Ovary (tissue), 9 donors: ENCODE results near the gene AKT1. TPM values are rescaled to one million over a fixed set of nuclear protein-coding genes. Genes with fewer than 3 reads are reported as not detected.

ENCODE experiments used
- DNase-seq, 5 donors: peaks; one replicate each; pipeline ENCODE4 v3.0.0-alpha.2; 2019 to 2020
- H3K27ac ChIP-seq, 2 donors: fragments of 200-600 bp; one replicate each; pipeline versions ENCODE4 v1.5.1 to v1.8.0; 2019 to 2022
- H3K27me3 ChIP-seq: fragments of 200-600 bp; one replicate; pipeline ENCODE4 v1.8.0; 2022
- H3K36me3 ChIP-seq: fragments of 200-600 bp; sonication (generic); one replicate; pipeline ENCODE4 v1.5.1; 2019
- H3K4me1 ChIP-seq: one replicate; pipeline ENCODE4 v1.8.1; 2013; ENCODE audit warnings: mild to moderate bottlenecking, moderate library complexity; ENCODE audit not compliant: insufficient read depth
- H3K4me3 ChIP-seq: fragments of 200-600 bp; sonication (generic); one replicate; pipeline ENCODE4 v1.5.1; 2017
- H3K9me3 ChIP-seq, 2 donors: fragments of 200-600 bp in 1 of 2; sonication (generic) in 1 of 2; one replicate each; pipeline versions ENCODE4 v1.5.1 to v1.8.1; 2013 to 2019; ENCODE audit warnings: mild to moderate bottlenecking in 1 of 2, moderate library complexity in 1 of 2
- EP300 ChIP-seq: sonication (generic); formaldehyde crosslinking; IDR thresholded peaks from one replicate; pipeline ENCODE4 v1.6.1; 2017; ENCODE audit warnings: antibody characterized with exemption
- POLR2A ChIP-seq: fragments of 450-650 bp; IDR thresholded peaks from one replicate; pipeline ENCODE4 v1.6.1; 2017; ENCODE audit warnings: antibody characterized with exemption, mild to moderate bottlenecking, moderate library complexity
- WGBS, 3 donors: extraction: QIAGEN DNeasy Blood & Tissue Kit in 1 of 3; methylation state at CpG; one replicate each; pipeline versions ENCODE4 v1.1.5 to v1.1.7; 2013 to 2017; 5-methylcytosine and 5-hydroxymethylcytosine counted together
- intact Hi-C, 4 donors: fragments of 100-400 bp; cut with DNase I; formaldehyde crosslinking; loops; one replicate each; pipeline versions ENCODE4 v1.11.0 to v1.15.1; 2022 to 2023
- polyA plus RNA-seq, 2 donors: library from polyadenylated mRNA; stranded (reverse); fragments of 200-250 nt in 1 of 2; fragments of 350-450 nt in 1 of 2; fragmentation: Illumina TruSeq in 1 of 2; extraction: RNeasy Lipid Tissue Mini Kit (QIAGEN cat#74804) in 1 of 2; gene quantifications; one replicate each; pipeline ENCODE4 v1.2.3, GENCODE V29; 2013 to 2014
- total RNA-seq, 7 donors: library from RNA; depleted of rRNA in 2 of 7; stranded (reverse); fragments of >200 nt in 2 of 7; fragmentation: NEBNext Ultra II Directional in 3 of 7; extraction: Animal tissue kit (Norgen Biotek cat#: 25700) in 3 of 7; gene quantifications; one replicate each; pipeline versions ENCODE4 v1.1.0 to v1.2.4, GENCODE V29; 2016 to 2023
- TF ChIP-seq, protein P1 (sequence below), 3 donors: fragments of 450-650 bp in 2 of 3; fragments of 200-600 bp in 1 of 3; IDR thresholded peaks; one replicate each; pipeline versions ENCODE4 v1.5.1 to v1.8.0; 2016 to 2022; ENCODE audit warnings: antibody characterized with exemption in 3 of 3, mild to moderate bottlenecking in 1 of 3
- donor health status: DM: no; HTN: no; CAD: no; lungs with moderate emphysema.
- donor health status: DM: no; HTN: no; CAD: no.
- donor health status: Bipolar disorder and iron deficiency.
- donor health status: DM: yes; HTN: yes; CAD: no.
- donor health status: DM: no; HTN: no; CAD: no.
- donor health status: DM: yes; HTN: yes; CAD: no.

AKT1 gene
- total and polyA plus RNA-seq, 9 donors, result 53.9 to 105 (median 95.4) TPM

DNA sequence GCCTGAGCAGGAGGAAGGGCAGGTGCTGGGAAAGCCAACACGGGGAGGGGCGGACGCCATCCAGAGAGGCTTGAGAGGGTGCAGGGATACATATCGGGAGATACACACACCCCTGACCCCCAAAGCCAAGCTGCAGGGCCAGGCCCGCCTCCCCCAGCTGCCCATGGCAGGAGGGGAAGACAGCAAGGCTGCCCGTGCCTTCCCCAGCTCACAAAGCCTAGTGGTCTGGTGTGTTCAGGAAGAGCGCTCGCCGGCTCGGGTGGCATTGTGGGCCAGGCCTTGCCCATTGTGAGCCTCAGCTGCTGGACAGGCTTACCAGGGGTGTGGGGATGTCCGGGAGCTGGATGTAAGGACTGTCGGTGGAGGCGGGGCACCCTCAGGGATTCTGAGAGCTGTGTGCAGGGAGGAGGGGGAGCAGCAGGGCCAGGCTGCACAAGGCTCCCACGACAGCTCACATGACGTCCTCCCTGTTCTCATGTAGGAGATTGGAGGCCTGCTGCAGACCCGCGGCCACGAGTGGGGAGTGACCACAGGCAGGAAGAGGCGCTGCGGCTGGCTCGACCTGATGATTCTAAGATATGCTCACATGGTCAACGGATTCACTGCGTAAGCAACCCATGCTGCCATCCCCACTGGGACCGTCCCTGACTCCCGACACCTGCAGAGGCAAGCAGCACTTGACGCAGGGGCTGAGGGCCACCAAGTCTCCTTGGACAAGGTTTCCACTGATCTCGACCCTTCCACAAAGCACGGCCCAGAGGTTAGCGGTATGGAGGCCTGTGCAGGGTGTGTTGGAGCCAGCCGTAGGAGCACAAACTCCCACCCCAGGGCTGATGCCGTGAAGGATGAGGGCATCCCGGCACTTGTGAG is 52.7 kb downstream of the AKT1 start:
- H3K27ac ChIP-seq, result no peak overlapping the region
- intact Hi-C loops, result no loop called here
- no peak for DNase-seq
- no peaks in the 10 kb centered on the region for H3K4me1 ChIP-seq
- TF ChIP-seq, protein P1, sequence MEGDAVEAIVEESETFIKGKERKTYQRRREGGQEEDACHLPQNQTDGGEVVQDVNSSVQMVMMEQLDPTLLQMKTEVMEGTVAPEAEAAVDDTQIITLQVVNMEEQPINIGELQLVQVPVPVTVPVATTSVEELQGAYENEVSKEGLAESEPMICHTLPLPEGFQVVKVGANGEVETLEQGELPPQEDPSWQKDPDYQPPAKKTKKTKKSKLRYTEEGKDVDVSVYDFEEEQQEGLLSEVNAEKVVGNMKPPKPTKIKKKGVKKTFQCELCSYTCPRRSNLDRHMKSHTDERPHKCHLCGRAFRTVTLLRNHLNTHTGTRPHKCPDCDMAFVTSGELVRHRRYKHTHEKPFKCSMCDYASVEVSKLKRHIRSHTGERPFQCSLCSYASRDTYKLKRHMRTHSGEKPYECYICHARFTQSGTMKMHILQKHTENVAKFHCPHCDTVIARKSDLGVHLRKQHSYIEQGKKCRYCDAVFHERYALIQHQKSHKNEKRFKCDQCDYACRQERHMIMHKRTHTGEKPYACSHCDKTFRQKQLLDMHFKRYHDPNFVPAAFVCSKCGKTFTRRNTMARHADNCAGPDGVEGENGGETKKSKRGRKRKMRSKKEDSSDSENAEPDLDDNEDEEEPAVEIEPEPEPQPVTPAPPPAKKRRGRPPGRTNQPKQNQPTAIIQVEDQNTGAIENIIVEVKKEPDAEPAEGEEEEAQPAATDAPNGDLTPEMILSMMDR (IDR thresholded peaks at IDR 0.05), result no peak
- TF ChIP-seq EP300, result no peak
- no peak for TF ChIP-seq POLR2A
- H3K27me3 ChIP-seq, result no peaks in the 10 kb centered on the region
- no peaks in the 10 kb centered on the region for H3K9me3 ChIP-seq
- H3K36me3 ChIP-seq, result no peaks in the 10 kb centered on the region
- H3K4me3 ChIP-seq, result no peak overlapping the region
- WGBS, 3 donors, result 88 to 90% (median 89%) methylated on average over 32 of the region's 32 CpGs

DNA sequence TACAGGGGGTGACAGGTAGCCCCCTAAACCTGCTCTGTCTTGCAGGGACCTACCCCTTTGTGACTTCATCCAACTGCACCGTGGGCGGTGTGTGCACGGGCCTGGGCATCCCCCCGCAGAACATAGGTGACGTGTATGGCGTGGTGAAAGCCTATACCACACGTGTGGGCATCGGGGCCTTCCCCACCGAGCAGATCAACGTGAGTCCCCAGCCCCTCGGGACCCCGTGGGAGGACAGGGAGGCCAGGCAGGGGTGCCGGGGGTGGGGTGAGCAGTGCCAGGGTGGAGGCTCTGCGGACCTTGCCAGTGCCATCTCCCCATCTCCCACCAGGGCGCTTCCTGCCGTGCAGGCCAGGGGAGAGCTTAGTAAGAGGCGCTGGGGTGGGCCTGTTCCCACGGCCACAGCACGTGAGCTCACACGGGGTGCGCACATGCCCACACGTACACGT is 53.7 kb downstream of the AKT1 start:
- H3K4me3 ChIP-seq, result no peak overlapping the region
- 88 to 93% (median 90%) methylated on average over 23 of the region's 23 CpGs for WGBS, 3 donors
- H3K9me3 ChIP-seq, result no peaks in the 10 kb centered on the region
- no peaks in the 10 kb centered on the region for H3K36me3 ChIP-seq
- H3K27ac ChIP-seq, result no peak overlapping the region
- intact Hi-C loops, result no loop called here
- no peaks in the 10 kb centered on the region for H3K27me3 ChIP-seq
- DNase-seq, result no peak
- no peaks in the 10 kb centered on the region for H3K4me1 ChIP-seq
- TF ChIP-seq POLR2A (no peak), EP300 (no peak)
- TF ChIP-seq, protein P1 (IDR thresholded peaks at IDR 0.05), result no peak

DNA sequence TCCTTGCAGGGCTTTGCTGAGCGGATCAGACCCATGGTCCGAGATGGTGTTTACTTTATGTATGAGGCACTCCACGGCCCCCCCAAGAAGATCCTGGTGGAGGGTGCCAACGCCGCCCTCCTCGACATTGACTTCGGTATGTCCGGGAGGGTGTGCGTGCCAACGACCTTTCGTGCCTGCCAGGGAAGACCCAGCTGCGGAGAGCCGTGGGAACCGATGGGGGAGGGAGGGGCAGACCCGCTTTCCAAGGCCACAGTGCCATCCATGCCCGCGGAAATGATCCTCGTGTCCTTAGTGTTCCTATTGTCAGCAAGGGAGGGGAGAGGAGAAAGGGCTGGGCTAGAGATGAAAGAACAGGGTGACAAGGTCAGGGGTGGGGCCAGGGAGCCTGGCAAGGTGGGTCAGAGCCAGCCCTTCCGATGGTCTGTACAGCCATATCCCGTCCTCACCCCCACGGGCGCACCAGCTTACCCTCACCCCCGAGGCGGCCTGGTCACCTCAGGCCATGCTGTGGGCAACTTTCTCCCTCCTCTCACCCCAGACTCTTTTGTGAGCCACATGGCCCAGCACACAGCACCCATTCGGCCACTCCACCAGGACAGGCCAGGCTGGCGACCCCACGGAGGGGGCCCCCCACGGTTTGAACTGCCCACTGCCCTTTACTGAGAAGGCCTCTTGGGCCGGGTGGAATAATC is 54.3 kb downstream of the AKT1 start:
- no peak for DNase-seq
- Histone ChIP-seq H3K9me3 (no peaks in the 10 kb centered on the region), H3K4me3 (no peak overlapping the region), H3K4me1 (no peaks in the 10 kb centered on the region), H3K36me3 (no peaks in the 10 kb centered on the region), H3K27me3 (no peaks in the 10 kb centered on the region), H3K27ac (no peak overlapping the region)
- intact Hi-C loops, result no loop called here
- TF ChIP-seq EP300 (no peak), POLR2A (no peak)
- TF ChIP-seq, protein P1 (IDR thresholded peaks at IDR 0.05), result no peak
- WGBS, 3 donors, result 84 to 88% (median 88%) methylated on average over 29 of the region's 29 CpGs

DNA sequence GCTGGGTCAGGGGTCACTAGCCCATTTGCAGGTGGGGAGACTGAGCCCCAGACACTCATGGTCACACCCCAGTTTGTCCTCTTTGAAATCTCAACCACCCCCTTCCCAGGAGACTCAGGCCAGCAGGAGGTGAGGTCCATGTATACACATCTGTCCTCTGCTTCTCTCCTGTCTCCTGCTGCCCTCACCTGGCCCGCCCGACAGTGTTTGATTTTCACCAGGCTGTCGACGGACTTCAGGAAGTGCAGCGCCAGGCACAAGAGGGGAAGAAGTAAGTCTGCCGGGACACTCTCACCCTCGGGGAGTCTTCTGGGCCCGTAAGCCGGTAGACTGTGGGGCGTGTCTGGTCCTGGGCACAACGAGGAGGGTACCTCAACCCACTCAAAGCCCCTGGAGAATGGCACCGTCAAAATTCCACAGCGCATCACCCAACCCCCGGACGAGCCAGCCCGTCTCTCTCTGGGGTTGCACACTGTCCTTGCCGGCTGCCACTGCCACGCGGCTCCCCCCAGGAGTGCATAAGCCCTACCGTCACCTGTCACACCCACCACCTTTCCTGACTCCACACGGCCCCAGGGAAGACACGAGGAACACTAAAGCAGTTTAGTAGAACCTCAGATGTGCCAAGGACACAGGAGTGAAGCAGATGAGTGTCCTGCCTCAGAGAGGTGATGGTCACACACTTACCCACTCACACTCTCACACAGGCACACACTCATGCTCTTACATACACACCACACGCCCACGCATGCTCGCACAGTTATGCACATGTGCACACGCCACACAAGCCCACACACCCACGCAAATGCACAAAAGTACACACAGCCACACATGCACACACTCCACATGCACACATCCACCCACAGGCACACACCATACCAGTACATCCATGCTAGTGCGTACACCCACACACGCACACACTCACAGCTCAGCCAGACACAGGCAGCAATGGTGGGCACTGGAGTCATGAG is 55.7 kb downstream of the AKT1 start:
- TF ChIP-seq EP300, result no peak
- TF ChIP-seq, protein P1 (IDR thresholded peaks at IDR 0.05), result no peak
- no peak for TF ChIP-seq POLR2A
- H3K4me3 ChIP-seq, result no peak overlapping the region

More for the DNA sequence above, 55.7 kb downstream of the AKT1 start:
- no peak for DNase-seq
- intact Hi-C loops, result no loop called here
- 86 to 91% (median 87%) methylated on average over 29 of the region's 29 CpGs for WGBS, 3 donors
- Histone ChIP-seq H3K9me3 (no peaks in the 10 kb centered on the region), H3K27ac (no peak overlapping the region), H3K4me1 (no peaks in the 10 kb centered on the region), H3K36me3 (no peaks in the 10 kb centered on the region), H3K27me3 (no peaks in the 10 kb centered on the region)
